ENCODE results near the gene MACROD2.
"Not testable (repeated sequence)": the region's sequence is repeated elsewhere in the genome, so short reads cannot be mapped to it uniquely, and the experiment has no call there.

Gene MACROD2

DNA sequence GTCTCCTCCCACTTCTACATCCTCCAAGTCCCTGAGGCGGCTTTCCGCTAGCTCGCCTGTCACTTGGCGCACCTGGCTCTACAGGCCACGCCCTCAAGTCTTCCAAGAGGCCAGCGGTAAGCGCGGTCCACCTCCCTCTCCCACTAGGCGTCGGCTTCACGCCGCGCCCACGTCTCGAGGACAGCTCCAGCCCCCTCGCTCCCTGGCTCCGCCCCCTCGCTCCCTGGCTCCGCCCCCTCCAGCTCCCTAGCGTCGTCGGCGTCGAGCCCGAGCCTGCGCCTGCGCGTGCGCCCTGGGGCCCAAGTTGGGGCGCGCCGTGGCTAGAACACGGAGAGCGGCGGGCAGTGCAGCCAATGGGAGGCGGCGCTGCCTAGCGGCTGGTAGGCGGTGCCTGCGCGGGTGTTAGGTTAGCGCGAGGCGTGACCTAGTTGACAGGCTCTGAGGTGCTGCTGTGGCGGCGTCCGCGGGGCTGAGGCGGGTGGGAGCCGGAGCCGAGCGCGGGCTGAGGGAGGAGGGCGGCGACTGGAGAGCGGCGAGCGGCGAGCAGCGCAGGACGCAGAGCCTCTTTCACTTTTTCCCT is at the start of gene MACROD2:
TSS of gene MACROD2 (plus strand) at position 431 of the 580 bp plus-strand sequence.
- H3K4me1 ChIP-seq (ENCODE audit: insufficient read depth, low read length), result peaks cover 11% of the 10 kb centered on the region
- H3K4me3 ChIP-seq (ENCODE audit: low read length), result peak within 1 kb of the TSS; percentile 81
- H3K36me3 ChIP-seq (ENCODE audit: insufficient read depth, low read length), result no peaks in the 10 kb centered on the region
- peaks cover 2% of the 10 kb centered on the region for H3K9me3 ChIP-seq (ENCODE audit: low read length)
- H3K27me3 ChIP-seq (ENCODE audit: insufficient read depth, low read length), result no peaks in the 10 kb centered on the region
- peak within 1 kb of the TSS; percentile 71 for H2AFZ ChIP-seq (ENCODE audit: low read depth, low read length)

DNA sequence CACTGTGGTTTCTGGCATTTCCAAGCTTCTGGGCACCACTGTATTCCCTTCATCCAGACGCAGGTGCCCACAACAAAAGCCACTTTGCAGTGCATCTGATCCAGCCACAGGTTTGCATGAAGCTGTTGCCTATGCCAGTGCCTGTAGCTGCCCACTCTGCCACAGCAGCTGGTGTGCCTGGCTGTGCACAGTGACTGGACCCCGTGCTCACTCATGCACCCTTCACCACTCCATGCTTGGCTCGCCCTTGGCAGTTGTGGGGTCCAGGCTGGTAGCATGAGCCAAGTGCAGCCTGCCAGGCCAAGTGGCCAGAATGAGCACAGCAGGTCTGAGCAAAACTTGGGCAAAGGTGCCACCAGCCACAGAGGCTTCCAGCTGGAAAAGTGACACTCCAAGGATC is 47.6 kb upstream of the MACROD2 start:
- Histone ChIP-seq H3K27me3 (ENCODE audit: insufficient read depth, low read length) (no peaks in the 10 kb centered on the region), H3K36me3 (ENCODE audit: insufficient read depth, low read length) (no peaks in the 10 kb centered on the region), H3K4me3 (ENCODE audit: low read length) (no peak overlapping the region), H3K4me1 (ENCODE audit: insufficient read depth, low read length) (no peaks in the 10 kb centered on the region), H3K9me3 (ENCODE audit: low read length) (peaks cover 4% of the 10 kb centered on the region), H2AFZ (ENCODE audit: low read depth, low read length) (no peak overlapping the region)

DNA sequence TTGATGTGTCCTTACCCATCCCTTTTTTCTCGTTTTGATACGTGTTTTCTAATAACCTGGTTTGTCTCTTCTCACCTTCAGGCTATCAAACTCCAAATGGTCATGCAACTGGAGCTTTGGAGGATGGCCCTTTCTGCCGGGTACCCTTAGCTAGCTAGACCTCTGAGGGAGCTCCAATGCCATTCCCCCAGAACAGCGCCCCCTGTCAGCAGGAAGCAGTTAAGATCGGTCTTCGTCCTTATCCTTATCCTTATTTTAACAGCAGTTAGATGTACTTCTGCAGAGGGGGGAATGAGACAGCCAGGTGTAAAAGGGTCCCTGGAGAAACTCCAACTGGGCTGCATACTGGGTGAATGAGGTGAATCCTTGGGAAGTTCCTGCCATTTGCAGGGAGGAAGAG is 42.1 kb upstream of the MACROD2 start:
- no peaks in the 10 kb centered on the region for H3K4me1 ChIP-seq (ENCODE audit: insufficient read depth, low read length)
- no peaks in the 10 kb centered on the region for H3K27me3 ChIP-seq (ENCODE audit: insufficient read depth, low read length)

DNA sequence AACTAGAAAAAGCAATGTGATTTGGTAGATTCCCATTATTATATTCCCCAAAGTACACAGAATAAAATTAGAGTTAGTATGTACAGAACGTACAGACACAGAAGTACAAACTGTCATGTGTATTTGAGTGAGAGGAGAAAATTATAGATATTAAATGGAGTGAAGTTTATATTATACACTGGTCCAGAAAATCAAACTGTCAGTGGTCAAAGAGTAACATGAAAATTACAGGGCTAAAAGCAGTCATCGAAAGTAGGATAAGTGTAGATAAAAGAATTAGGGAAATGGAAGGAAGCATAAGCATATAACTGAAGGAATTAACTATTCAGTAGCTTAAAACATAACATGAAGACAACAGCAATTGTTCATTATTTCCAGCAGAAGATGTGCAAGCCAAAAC is 35.2 kb upstream of the MACROD2 start:
- Histone ChIP-seq H3K4me1 (ENCODE audit: insufficient read depth, low read length) (no peaks in the 10 kb centered on the region), H3K36me3 (ENCODE audit: insufficient read depth, low read length) (no peaks in the 10 kb centered on the region), H3K9me3 (ENCODE audit: low read length) (no peaks in the 10 kb centered on the region), H3K4me3 (ENCODE audit: low read length) (no peak overlapping the region), H2AFZ (ENCODE audit: low read depth, low read length) (no peak overlapping the region), H3K27me3 (ENCODE audit: insufficient read depth, low read length) (no peaks in the 10 kb centered on the region)

More for the DNA sequence above, 42.1 kb upstream of the MACROD2 start:
- H3K36me3 ChIP-seq (ENCODE audit: insufficient read depth, low read length), result no peaks in the 10 kb centered on the region
- H3K9me3 ChIP-seq (ENCODE audit: low read length), result no peaks in the 10 kb centered on the region
- H2AFZ ChIP-seq (ENCODE audit: low read depth, low read length), result no peak overlapping the region
- no peak overlapping the region for H3K4me3 ChIP-seq (ENCODE audit: low read length)

DNA sequence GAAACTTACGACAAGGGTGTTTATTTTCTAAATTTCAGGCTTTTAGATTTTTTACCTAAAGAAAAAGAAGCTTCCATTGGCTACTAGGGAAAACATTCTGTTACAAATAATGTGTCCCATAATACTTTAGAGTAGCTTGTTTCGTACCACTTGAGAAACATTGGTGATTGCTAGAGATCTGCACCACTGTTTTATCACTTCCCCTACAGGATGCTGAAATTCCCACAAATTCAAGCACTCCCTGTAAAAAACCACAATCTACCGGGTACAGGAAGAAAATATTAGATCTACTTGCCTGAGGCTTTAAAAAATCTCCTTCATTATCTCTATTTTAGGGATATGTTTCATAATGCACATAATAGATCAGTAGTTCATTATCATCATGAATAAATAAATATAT is 34.8 kb upstream of the MACROD2 start:
- H3K27me3 ChIP-seq (ENCODE audit: insufficient read depth, low read length), result no peaks in the 10 kb centered on the region
- no peak overlapping the region for H3K4me3 ChIP-seq (ENCODE audit: low read length)
- no peaks in the 10 kb centered on the region for H3K9me3 ChIP-seq (ENCODE audit: low read length)
- H3K36me3 ChIP-seq (ENCODE audit: insufficient read depth, low read length), result no peaks in the 10 kb centered on the region
- H3K4me1 ChIP-seq (ENCODE audit: insufficient read depth, low read length), result no peaks in the 10 kb centered on the region
- H2AFZ ChIP-seq (ENCODE audit: low read depth, low read length), result no peak overlapping the region

DNA sequence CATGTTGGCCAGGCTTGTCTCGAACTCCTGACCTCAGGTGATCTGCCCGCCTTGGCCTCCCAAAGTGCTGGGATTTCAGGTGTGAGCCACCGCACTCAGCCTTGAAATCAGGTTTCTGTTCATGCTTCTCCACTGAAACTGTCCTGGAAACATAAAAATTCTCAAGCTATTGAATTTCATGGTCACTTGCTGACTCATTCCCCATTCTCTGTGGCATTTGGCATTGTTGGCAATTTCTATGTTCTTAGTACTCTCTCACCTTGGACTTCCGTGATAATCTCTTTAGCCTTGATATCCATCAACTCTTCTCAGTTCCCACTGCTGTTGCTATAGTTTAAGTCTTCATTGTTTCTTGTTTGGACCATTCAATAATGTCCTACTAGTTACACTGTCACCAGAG is 11.1 kb upstream of the MACROD2 start:
- Histone ChIP-seq H3K4me1 (ENCODE audit: insufficient read depth, low read length) (no peaks in the 10 kb centered on the region), H3K36me3 (ENCODE audit: insufficient read depth, low read length) (no peaks in the 10 kb centered on the region), H3K27me3 (ENCODE audit: insufficient read depth, low read length) (no peaks in the 10 kb centered on the region), H2AFZ (ENCODE audit: low read depth, low read length) (no peak overlapping the region), H3K9me3 (ENCODE audit: low read length) (no peaks in the 10 kb centered on the region), H3K4me3 (ENCODE audit: low read length) (no peak overlapping the region)

DNA sequence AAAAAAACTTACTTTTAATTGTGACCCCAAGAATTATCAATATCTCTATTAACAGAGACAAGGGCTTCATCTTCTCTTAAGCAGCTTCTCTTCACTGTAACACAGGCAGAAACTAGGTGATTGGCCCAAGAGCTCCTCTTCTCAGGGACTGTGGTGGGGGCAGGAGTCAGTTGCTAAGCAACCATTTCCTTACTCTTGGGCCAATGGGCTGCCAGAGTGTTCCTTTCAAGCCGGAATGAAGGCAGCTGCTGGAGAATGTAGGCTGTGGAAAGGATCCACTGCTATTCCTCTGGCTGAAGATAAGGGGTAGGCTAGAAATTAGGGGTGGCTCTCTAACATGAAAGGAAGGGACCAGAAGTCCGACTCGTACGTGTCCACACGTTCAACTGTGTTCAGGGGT is 4.9 kb upstream of the MACROD2 start, which contains the start of gene SEL1L2:
TSS of gene SEL1L2 (minus strand) at position 150 of the 400 bp plus-strand sequence. CDS start at position 70, 80 bp downstream.
- Histone ChIP-seq H2AFZ (ENCODE audit: low read depth, low read length) (peak within 1 kb of the TSS; percentile 92), H3K27me3 (ENCODE audit: insufficient read depth, low read length) (no peaks in the 10 kb centered on the region), H3K4me1 (ENCODE audit: insufficient read depth, low read length) (peaks cover 13% of the 10 kb centered on the region), H3K4me3 (ENCODE audit: low read length) (no peak within 1 kb of the TSS), H3K36me3 (ENCODE audit: insufficient read depth, low read length) (no peaks in the 10 kb centered on the region), H3K9me3 (ENCODE audit: low read length) (peaks cover 2% of the 10 kb centered on the region)

DNA sequence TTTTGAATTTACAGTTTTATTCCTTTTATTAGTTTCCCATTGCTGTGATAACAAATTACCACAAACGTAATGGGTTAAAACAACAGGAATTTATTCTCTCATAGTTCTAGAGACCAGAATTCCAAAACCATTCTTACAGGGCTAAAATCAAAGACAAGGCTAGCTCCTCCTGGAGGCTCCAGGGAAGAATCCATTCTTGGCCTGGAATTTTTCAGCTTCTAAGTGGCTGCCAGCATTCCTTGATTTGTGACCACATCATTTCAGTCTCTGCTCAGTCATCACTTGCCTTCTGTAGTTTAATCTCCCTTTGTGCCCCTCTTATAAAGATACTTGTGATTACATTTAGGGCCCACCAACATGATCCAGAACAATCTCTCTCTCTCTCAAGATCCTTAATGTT is 4.0 kb upstream of the MACROD2 start:
- Histone ChIP-seq H3K36me3 (ENCODE audit: insufficient read depth, low read length) (no peaks in the 10 kb centered on the region), H3K9me3 (ENCODE audit: low read length) (peaks cover 2% of the 10 kb centered on the region), H3K4me1 (ENCODE audit: insufficient read depth, low read length) (peaks cover 13% of the 10 kb centered on the region), H3K4me3 (ENCODE audit: low read length) (no peak overlapping the region), H3K27me3 (ENCODE audit: insufficient read depth, low read length) (no peaks in the 10 kb centered on the region), H2AFZ (ENCODE audit: low read depth, low read length) (no peak overlapping the region)

DNA sequence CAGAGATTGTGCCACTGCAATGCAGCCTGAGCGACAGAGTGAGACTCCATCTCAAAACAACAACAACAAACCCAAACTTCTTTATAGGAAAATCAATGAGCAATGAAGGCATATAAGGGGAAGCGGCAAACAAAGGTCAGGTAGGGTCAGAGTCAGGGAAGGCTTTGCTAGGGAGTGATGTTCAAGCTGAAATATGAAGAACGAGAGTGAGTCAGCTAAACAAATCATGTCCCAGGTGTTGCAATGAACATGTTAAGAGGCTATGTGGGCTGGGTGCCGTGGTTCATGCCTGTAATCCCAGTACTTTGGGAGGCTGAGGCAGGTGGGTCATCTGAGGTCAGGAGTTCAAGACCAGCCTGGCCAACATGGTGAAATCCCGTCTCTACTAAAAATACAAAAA is 3.4 kb upstream of the MACROD2 start:
- peaks cover 13% of the 10 kb centered on the region for H3K4me1 ChIP-seq (ENCODE audit: insufficient read depth, low read length)
- not testable (repeated sequence) for H2AFZ ChIP-seq (ENCODE audit: low read depth, low read length); H3K27me3 ChIP-seq (ENCODE audit: insufficient read depth, low read length); H3K36me3 ChIP-seq (ENCODE audit: insufficient read depth, low read length); H3K4me3 ChIP-seq (ENCODE audit: low read length); H3K9me3 ChIP-seq (ENCODE audit: low read length)

DNA sequence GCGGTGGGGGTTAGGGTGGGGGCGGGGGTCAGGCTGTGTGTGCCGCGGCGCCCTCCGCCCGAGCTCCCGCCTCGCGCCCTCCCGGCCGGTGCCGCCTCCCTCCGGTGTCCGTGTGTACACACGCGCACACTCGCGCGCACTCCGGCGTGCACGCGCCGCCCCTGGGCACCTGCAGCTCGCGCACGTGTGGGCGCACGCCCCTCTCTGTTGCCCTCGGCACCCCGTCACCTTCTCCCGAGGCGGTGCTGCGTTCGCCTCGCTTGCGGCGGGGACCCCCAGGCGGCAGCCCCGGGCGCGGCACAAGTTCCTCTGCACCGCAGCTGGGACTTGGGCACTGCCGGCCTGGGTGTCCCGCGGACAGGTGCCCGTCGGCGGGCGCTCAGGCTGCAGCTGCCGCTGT is 525 bp downstream of the MACROD2 start:
- Histone ChIP-seq H3K27me3 (ENCODE audit: insufficient read depth, low read length) (no peaks in the 10 kb centered on the region), H3K4me3 (ENCODE audit: low read length) (peak overlapping the region; percentile 81), H3K36me3 (ENCODE audit: insufficient read depth, low read length) (no peaks in the 10 kb centered on the region), H3K9me3 (ENCODE audit: low read length) (peaks cover 2% of the 10 kb centered on the region), H3K4me1 (ENCODE audit: insufficient read depth, low read length) (peaks cover 4% of the 10 kb centered on the region), H2AFZ (ENCODE audit: low read depth, low read length) (peak overlapping the region; percentile 71)

DNA sequence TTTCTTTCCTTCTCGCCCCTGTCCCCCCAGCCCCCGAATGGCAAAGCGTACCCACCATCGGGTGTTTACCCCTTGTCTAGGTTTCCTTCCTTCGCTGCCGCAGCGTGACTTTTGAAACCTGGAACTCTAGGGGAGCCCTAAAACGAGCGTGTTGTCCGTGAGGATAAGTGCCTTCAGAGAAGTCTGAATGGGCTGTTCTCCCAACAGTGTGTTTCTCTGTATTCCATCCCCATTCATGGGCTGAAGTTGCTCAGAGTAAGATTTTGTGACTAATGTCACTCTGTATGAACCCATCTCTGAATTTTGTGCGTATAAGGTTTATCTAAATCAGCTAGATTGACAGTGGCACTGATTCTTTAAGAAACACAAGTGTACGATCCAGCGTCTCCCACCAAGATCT is 949 bp downstream of the MACROD2 start:
- H3K36me3 ChIP-seq (ENCODE audit: insufficient read depth, low read length), result no peaks in the 10 kb centered on the region
- peak overlapping the region; percentile 71 for H2AFZ ChIP-seq (ENCODE audit: low read depth, low read length)
- no peaks in the 10 kb centered on the region for H3K27me3 ChIP-seq (ENCODE audit: insufficient read depth, low read length)
- peaks cover 1% of the 10 kb centered on the region for H3K4me1 ChIP-seq (ENCODE audit: insufficient read depth, low read length)
- H3K9me3 ChIP-seq (ENCODE audit: low read length), result peaks cover 2% of the 10 kb centered on the region
- peak overlapping the region; percentile 81 for H3K4me3 ChIP-seq (ENCODE audit: low read length)

DNA sequence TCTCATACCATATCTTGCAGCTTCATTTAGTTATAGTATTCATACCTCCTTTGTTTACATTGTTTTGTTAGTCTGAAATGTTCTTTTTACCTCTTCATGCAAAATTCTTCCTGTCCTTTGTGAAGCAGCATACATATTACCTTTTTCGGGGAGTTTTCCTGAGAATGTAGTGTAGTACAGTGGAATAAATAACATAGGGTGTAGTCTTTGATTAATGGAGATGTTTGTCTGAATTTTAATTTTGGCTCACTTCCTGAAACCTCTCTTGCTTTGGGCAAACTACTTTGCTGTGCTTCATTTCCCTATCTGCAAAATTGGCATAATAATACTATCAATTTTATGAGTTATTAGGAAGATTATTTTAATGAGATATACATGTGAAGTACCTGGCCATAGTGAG is 5.6 kb downstream of the MACROD2 start:
- Histone ChIP-seq H3K4me1 (ENCODE audit: insufficient read depth, low read length) (no peaks in the 10 kb centered on the region), H3K9me3 (ENCODE audit: low read length) (no peaks in the 10 kb centered on the region), H3K36me3 (ENCODE audit: insufficient read depth, low read length) (no peaks in the 10 kb centered on the region), H3K4me3 (ENCODE audit: low read length) (no peak overlapping the region), H3K27me3 (ENCODE audit: insufficient read depth, low read length) (no peaks in the 10 kb centered on the region), H2AFZ (ENCODE audit: low read depth, low read length) (no peak overlapping the region)

DNA sequence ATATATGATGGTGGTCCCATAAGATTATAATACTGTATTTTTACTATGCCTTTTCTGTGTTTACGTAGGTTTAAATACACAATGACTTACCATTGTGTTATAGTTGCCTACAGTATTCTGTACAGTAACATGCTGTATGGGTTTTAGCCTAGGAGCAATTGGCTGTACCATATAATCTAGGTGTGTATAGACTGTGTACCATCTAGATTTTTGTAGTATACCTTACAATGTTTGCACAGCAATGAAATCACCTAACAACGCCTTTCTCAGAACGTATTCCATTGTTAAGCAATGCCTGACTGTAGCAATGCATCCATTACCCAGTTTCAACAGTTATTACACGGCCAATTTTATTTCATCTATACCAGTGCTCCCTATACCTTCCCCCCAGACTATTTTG is 10.7 kb downstream of the MACROD2 start:
- H3K9me3 ChIP-seq (ENCODE audit: low read length), result no peaks in the 10 kb centered on the region
- no peak overlapping the region for H3K4me3 ChIP-seq (ENCODE audit: low read length)
- H2AFZ ChIP-seq (ENCODE audit: low read depth, low read length), result no peak overlapping the region
- H3K36me3 ChIP-seq (ENCODE audit: insufficient read depth, low read length), result no peaks in the 10 kb centered on the region
- H3K27me3 ChIP-seq (ENCODE audit: insufficient read depth, low read length), result no peaks in the 10 kb centered on the region
- H3K4me1 ChIP-seq (ENCODE audit: insufficient read depth, low read length), result no peaks in the 10 kb centered on the region

DNA sequence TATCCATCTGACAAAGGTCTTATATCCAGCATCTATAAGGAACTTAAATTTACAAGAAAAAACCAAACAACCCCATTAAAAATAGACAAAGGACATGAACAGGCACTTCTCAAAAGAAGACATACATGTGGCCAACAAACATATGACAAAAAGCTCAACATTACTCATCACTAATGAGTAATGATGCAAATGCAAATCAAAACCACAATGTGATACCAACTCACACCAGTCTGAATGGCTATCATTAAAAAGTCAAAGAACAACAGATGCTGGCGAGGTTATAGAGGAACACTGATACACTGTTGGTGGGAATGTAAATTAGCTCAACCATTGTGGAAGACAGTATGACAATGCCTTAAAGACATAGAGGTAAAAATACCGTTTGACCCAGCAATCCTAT is 13.9 kb downstream of the MACROD2 start:
- H2AFZ ChIP-seq (ENCODE audit: low read depth, low read length), result no peak overlapping the region
- H3K4me3 ChIP-seq (ENCODE audit: low read length), result no peak overlapping the region
- no peaks in the 10 kb centered on the region for H3K36me3 ChIP-seq (ENCODE audit: insufficient read depth, low read length)
- H3K9me3 ChIP-seq (ENCODE audit: low read length), result no peaks in the 10 kb centered on the region
- H3K4me1 ChIP-seq (ENCODE audit: insufficient read depth, low read length), result no peaks in the 10 kb centered on the region
- H3K27me3 ChIP-seq (ENCODE audit: insufficient read depth, low read length), result no peaks in the 10 kb centered on the region
